Upper lobe of left lung (tissue), 4 donors: ENCODE data around the gene GPR137B.

Source experiments
- CTCF ChIP-seq, 6 experiments: fragments of 450-650 bp in 4 of 6; fragments of 200-600 bp in 2 of 6; sonication (generic) in 2 of 6; IDR thresholded peaks; one replicate each; pipeline ENCODE4 v1.5.1; 2016 to 2019; ENCODE audit warnings: antibody characterized with exemption in 6 of 6
- POLR2A ChIP-seq, 4 donors: fragments of 450-650 bp; IDR thresholded peaks; one replicate each; pipeline ENCODE4 v1.5.1; 2016 to 2017; ENCODE audit warnings: antibody characterized with exemption in 4 of 4, mild to moderate bottlenecking in 2 of 4
- POLR2AphosphoS5 ChIP-seq, 2 donors: sonication (generic); formaldehyde crosslinking; IDR thresholded peaks; one replicate each; pipeline ENCODE4 v1.5.1; 2017; ENCODE audit warnings: antibody characterized with exemption in 2 of 2

- TF ChIP-seq CTCF (IDR thresholded peaks at IDR 0.05) (no peak), POLR2A (IDR thresholded peaks at IDR 0.05) (no peak), POLR2AphosphoS5 (IDR thresholded peaks at IDR 0.05) (no peak)
Measured at GRCh38 chr1:236100799-236101198, 41.5 kb upstream of the GPR137B start.
